Endothelial cell (in vitro differentiated cells): ENCODE results near the gene FSHB. TPM values are rescaled to one million over a fixed set of nuclear protein-coding genes. Genes with fewer than 3 reads are reported as not detected.

Experiments used
- DNase-seq: peaks from one replicate; pipeline ENCODE4 v3.0.0; 2021; ENCODE audit warnings: low spot score
- H3K27ac Mint-ChIP-seq: one replicate; pipeline ENCODE4 v1.8.0; 2021; ENCODE audit warnings: mixed read lengths, inconsistent platforms; ENCODE audit not compliant: unreplicated experiment
- H3K27me3 Mint-ChIP-seq: one replicate; pipeline ENCODE4 v1.8.0; 2021; ENCODE audit warnings: mild to moderate bottlenecking, moderate library complexity, mixed read lengths, inconsistent platforms; ENCODE audit not compliant: unreplicated experiment
- H3K36me3 Mint-ChIP-seq: one replicate; pipeline ENCODE4 v1.8.0; 2021; ENCODE audit warnings: mild to moderate bottlenecking, low read depth, mixed read lengths, inconsistent platforms; ENCODE audit not compliant: unreplicated experiment
- H3K4me1 Mint-ChIP-seq: one replicate; pipeline ENCODE4 v1.8.0; 2021; ENCODE audit warnings: mild to moderate bottlenecking, mixed read lengths, inconsistent platforms; ENCODE audit not compliant: unreplicated experiment
- H3K4me3 Mint-ChIP-seq: one replicate; pipeline ENCODE4 v1.8.0; 2021; ENCODE audit warnings: mild to moderate bottlenecking, mixed read lengths, inconsistent platforms; ENCODE audit not compliant: unreplicated experiment
- H3K9me3 Mint-ChIP-seq: one replicate; pipeline ENCODE4 v1.8.0; 2021; ENCODE audit warnings: mixed read lengths, inconsistent platforms; ENCODE audit not compliant: unreplicated experiment
- CTCF ChIP-seq: fragments of 200-600 bp; sonication (generic); IDR thresholded peaks from one replicate; pipeline ENCODE4 v1.5.0; 2021; ENCODE audit warnings: antibody characterized with exemption; ENCODE audit not compliant: unreplicated experiment
- total RNA-seq: library from RNA; stranded (reverse); fragmentation: NEBNext Ultra II Directional; extraction: Animal tissue kit (Norgen Biotek cat#: 25700); gene quantifications from one replicate; pipeline ENCODE4 v1.2.1, GENCODE V29; 2021; ENCODE audit not compliant: unreplicated experiment

The FSHB gene
- total RNA-seq, 1 donor from 2014 or later: not detected

DNA sequence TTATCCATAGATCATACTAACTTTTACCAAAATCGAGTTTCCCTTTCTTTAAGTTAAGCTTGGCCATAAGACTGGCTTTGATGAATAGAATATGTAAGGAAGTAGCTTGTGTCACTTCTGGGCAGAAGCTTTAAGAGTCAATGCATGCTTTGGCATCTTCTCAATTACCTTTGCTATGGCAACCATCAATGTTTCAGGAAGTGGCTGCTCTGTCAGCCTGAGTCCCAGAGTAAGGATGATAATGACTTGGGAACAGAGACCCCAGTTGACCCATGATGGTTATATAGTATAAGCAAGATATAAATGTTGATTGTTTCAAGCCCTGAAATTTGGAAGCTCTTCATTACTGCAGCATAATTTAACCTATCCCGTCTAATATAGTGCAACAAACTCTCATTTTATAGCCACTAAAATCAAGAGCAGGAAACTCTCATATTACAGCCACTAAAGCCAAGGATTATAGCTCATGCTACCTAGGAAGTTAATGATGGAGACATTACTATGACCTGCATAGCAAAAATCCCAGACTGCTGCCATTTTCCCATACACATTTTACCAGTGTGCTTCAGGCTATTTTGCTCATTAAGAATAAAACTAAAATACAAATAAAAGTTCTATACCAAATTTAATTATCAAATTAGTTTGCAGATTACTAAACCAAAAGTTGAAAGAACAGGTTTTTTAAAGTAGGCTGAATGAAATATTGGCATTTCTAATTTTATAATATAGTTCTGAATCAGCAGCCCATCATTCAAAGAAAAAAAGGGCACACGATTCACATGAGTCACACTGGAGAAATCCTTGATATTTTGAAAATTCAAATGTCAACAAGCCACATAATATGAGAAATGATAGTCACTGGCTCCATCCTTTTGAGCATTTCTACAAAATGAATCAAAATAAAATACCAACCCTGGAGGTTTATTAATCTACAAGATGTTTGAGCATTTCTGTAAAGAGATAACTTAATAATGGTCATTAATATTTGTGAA, 23.8 kb downstream of the FSHB start:
- no peak for TF ChIP-seq CTCF
- no peak for DNase-seq
- H3K36me3 Mint-ChIP-seq: no peaks in the 10 kb centered on the region
- no peak overlapping the region for H3K27ac Mint-ChIP-seq
- H3K4me1 Mint-ChIP-seq: no peaks in the 10 kb centered on the region
- no peak overlapping the region for H3K4me3 Mint-ChIP-seq
- H3K9me3 Mint-ChIP-seq: no peaks in the 10 kb centered on the region
- no peaks in the 10 kb centered on the region for H3K27me3 Mint-ChIP-seq

DNA sequence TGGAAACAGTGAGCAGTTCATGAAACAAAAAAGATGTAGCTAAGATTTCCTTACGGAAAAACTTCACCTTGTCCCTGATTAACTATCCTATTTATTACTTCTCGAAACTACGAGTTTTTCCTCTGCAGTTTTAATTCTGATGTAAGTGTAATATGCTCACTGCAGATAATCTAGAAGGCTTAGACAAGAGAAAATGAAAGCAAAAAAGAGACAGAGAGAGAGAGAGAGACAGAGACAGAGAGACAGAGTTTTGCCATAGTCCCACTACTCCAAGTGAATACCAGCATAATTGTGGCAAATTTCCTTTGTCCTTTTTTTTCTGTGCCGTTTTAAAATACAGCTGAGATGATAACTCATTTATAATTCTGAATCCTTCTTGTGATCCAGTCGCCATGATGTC, 24.8 kb downstream of the FSHB start:
- H3K27ac Mint-ChIP-seq: no peak overlapping the region
- no peaks in the 10 kb centered on the region for H3K36me3 Mint-ChIP-seq
- no peak for TF ChIP-seq CTCF

GRCh38 chr11:30257058-30257457, 26.2 kb downstream of the FSHB start:
- no peak for DNase-seq
- TF ChIP-seq CTCF: no peak
- Mint-ChIP-seq H3K4me1 (no peaks in the 10 kb centered on the region), H3K27me3 (no peaks in the 10 kb centered on the region), H3K9me3 (no peaks in the 10 kb centered on the region), H3K4me3 (no peak overlapping the region), H3K27ac (no peak overlapping the region), H3K36me3 (no peaks in the 10 kb centered on the region)

More for the DNA sequence above, 24.8 kb downstream of the FSHB start:
- no peak overlapping the region for H3K4me3 Mint-ChIP-seq
- no peaks in the 10 kb centered on the region for H3K9me3 Mint-ChIP-seq
- H3K4me1 Mint-ChIP-seq: no peaks in the 10 kb centered on the region
- H3K27me3 Mint-ChIP-seq: no peaks in the 10 kb centered on the region
- DNase-seq: no peak

- no peaks in the 10 kb centered on the region for H3K4me1 Mint-ChIP-seq
- DNase-seq: no peak
- no peak overlapping the region for H3K4me3 Mint-ChIP-seq
- H3K36me3 Mint-ChIP-seq: no peaks in the 10 kb centered on the region
- no peaks in the 10 kb centered on the region for H3K27me3 Mint-ChIP-seq
- H3K27ac Mint-ChIP-seq: no peak overlapping the region
- no peaks in the 10 kb centered on the region for H3K9me3 Mint-ChIP-seq
- TF ChIP-seq CTCF: no peak
These were observed 27.9 kb downstream of the FSHB start for GRCh38 chr11:30258679-30259078.

DNA sequence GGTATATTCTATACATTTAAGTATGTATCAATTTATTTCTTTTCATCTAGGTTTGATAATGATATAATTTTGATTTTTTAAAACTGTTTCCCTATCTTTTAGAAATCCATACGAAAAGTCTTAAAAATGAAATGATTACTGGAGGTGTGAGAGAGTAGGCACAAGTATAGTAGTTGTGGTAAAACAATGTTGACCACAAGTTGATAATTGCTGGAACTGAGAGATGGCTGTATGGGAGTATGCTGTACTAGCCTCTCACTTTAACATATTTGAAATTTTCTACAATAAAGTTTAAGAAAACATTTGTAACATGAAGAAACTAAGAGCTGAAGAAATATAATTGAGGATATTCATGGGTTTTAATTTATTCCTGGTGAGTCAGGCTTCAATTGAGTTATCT, 30.0 kb downstream of the FSHB start:
- peaks cover 1% of the 10 kb centered on the region for H3K27me3 Mint-ChIP-seq
- no peaks in the 10 kb centered on the region for H3K4me1 Mint-ChIP-seq
- no peaks in the 10 kb centered on the region for H3K9me3 Mint-ChIP-seq
- TF ChIP-seq CTCF: no peak
- no peak for DNase-seq
- no peak overlapping the region for H3K4me3 Mint-ChIP-seq
- no peak overlapping the region for H3K27ac Mint-ChIP-seq
- H3K36me3 Mint-ChIP-seq: no peaks in the 10 kb centered on the region
